HUES48 (cell line): ENCODE data around the gene CASP7.
A peak's percentile ranks its signal among the peaks of the same experiment; 100 is the strongest.

Experiments used
- H3K27ac ChIP-seq: one replicate; pipeline ENCODE4 v1.7.0; 2013; ENCODE audit warnings: low read depth, low read length, inconsistent platforms
- H3K27me3 ChIP-seq: 2 replicates; pipeline ENCODE4 v1.6.1; 2013; ENCODE audit warnings: mild to moderate bottlenecking, low read length; ENCODE audit not compliant: control insufficient read depth, insufficient read depth
- H3K36me3 ChIP-seq: 2 replicates; pipeline ENCODE4 v1.6.1; 2013; ENCODE audit warnings: low read length; ENCODE audit not compliant: control insufficient read depth, insufficient read depth
- H3K4me1 ChIP-seq: 2 replicates; pipeline ENCODE4 v1.6.1; 2013; ENCODE audit warnings: mild to moderate bottlenecking, low read length; ENCODE audit not compliant: control insufficient read depth, insufficient read depth
- H3K4me3 ChIP-seq: 2 replicates; pipeline ENCODE4 v1.5.1; 2013; ENCODE audit warnings: mild to moderate bottlenecking, low read depth, low read length
- H3K9ac ChIP-seq: 2 replicates; pipeline ENCODE4 v1.6.1; 2013; ENCODE audit warnings: mild to moderate bottlenecking, low read depth, low read length, moderate library complexity
- H3K9me3 ChIP-seq: 2 replicates; pipeline ENCODE4 v1.6.1; 2013; ENCODE audit warnings: low read length; ENCODE audit not compliant: control insufficient read depth, insufficient read depth

The CASP7 gene

GRCh38 chr10:113692271-113692670, 12.6 kb downstream of the CASP7 start:
- Histone ChIP-seq H3K27me3 (no peaks in the 10 kb centered on the region), H3K36me3 (no peaks in the 10 kb centered on the region), H3K9me3 (no peaks in the 10 kb centered on the region), H3K4me3 (no peak overlapping the region), H3K4me1 (peaks cover 16% of the 10 kb centered on the region), H3K27ac (no peak overlapping the region), H3K9ac (no peak overlapping the region)

DNA sequence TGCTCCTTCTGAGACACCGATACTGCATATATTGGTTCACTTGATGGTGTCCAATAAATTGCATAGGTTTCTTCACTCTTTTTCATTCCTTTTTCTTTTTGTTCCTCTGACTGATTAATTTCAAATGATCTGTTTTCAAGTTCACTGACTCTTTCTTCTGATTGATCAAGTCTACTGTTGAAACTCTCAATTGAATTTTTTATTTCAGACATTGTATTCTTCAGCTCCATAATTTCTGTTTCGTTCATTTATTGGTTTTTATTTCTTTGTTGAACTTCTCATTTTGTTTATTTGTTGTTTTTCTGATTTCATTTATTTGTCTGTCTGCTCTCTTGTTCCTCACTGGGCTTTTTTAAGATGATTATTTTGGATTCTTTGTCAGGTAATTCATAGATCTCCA, 13.6 kb downstream of the CASP7 start:
- Histone ChIP-seq H3K4me1 (peaks cover 16% of the 10 kb centered on the region), H3K9ac (no peak overlapping the region), H3K36me3 (no peaks in the 10 kb centered on the region), H3K4me3 (no peak overlapping the region), H3K27me3 (no peaks in the 10 kb centered on the region), H3K27ac (no peak overlapping the region), H3K9me3 (no peaks in the 10 kb centered on the region)

DNA sequence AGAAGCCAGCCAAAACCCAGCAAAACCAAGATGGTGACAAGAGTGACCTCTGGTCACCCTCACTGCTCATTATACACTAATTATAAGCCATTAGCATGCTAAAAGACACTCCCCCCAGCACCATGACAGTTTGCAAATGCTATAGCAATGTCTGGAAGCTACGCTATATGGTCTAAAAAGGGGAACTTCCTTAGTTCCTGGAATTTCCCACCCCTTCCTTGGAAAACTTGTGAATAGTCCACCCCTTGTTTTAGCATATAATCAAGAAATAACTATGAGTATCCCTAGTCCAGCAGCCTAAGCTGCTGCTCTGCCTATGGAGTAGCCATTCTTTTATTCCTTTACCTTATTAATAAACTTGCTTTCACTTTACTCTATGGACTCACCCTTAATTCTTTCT, 16.0 kb downstream of the CASP7 start:
- H3K36me3 ChIP-seq = no peaks in the 10 kb centered on the region; the same call in 1 of the 2 replicates

DNA sequence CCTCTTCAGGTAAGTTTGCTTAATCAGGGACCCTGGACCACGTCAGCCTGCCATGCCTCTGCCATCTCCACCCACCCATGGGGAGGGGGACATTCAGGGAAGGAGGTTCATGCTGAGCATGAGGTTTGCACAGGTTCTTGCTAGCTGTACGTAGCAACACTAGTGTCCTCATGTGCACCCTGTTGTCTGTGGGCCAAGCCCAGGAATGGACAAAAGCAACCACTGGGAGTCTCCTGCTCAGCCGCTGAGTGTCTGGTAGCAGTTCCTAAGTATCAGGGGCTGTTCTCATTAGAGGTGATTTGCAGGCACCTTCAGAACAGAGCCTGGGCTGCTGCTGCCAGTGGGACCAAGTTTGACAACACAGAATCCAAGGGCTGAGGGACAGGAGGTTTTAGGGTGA, 17.9 kb downstream of the CASP7 start:
- no peaks in the 10 kb centered on the region for H3K9me3 ChIP-seq
- H3K4me1 ChIP-seq = peaks cover 8% of the 10 kb centered on the region; the same call in 1 of the 2 replicates
- no peaks in the 10 kb centered on the region for H3K27me3 ChIP-seq
- H3K27ac ChIP-seq = no peak overlapping the region
- no peak overlapping the region for H3K4me3 ChIP-seq
- no peaks in the 10 kb centered on the region; the same call in 1 of the 2 replicates for H3K36me3 ChIP-seq
- no peak overlapping the region for H3K9ac ChIP-seq

More for the DNA sequence above, 16.0 kb downstream of the CASP7 start:
- Histone ChIP-seq H3K27ac (no peak overlapping the region), H3K9ac (no peak overlapping the region), H3K4me1 (peaks cover 8% of the 10 kb centered on the region; the same call in 1 of the 2 replicates), H3K9me3 (no peaks in the 10 kb centered on the region), H3K4me3 (no peak overlapping the region), H3K27me3 (no peaks in the 10 kb centered on the region)

- peaks cover 22% of the 10 kb centered on the region for H3K4me1 ChIP-seq
- no peaks in the 10 kb centered on the region for H3K36me3 ChIP-seq
- no peaks in the 10 kb centered on the region for H3K27me3 ChIP-seq
- no peaks in the 10 kb centered on the region for H3K9me3 ChIP-seq
- H3K27ac ChIP-seq = no peak overlapping the region
- H3K9ac ChIP-seq = no peak overlapping the region
- no peak overlapping the region for H3K4me3 ChIP-seq
These were observed 25.1 kb downstream of the CASP7 start for GRCh38 chr10:113704637-113705343.

- Histone ChIP-seq H3K4me1 (peaks cover 26% of the 10 kb centered on the region), H3K27me3 (no peaks in the 10 kb centered on the region), H3K36me3 (no peaks in the 10 kb centered on the region), H3K4me3 (no peak overlapping the region), H3K9me3 (no peaks in the 10 kb centered on the region), H3K27ac (no peak overlapping the region), H3K9ac (no peak overlapping the region)
These were observed 25.6 kb downstream of the CASP7 start for GRCh38 chr10:113705344-113705652.

- H3K9me3 ChIP-seq = no peaks in the 10 kb centered on the region
- H3K9ac ChIP-seq = no peak overlapping the region
- H3K4me3 ChIP-seq = no peak overlapping the region
- peaks cover 35% of the 10 kb centered on the region for H3K4me1 ChIP-seq
- H3K27ac ChIP-seq = no peak overlapping the region
- no peaks in the 10 kb centered on the region for H3K36me3 ChIP-seq
- no peaks in the 10 kb centered on the region for H3K27me3 ChIP-seq
These were observed 26.9 kb downstream of the CASP7 start for GRCh38 chr10:113706623-113707022.

GRCh38 chr10:113708640-113709039, 28.9 kb downstream of the CASP7 start:
- peaks cover 42% of the 10 kb centered on the region for H3K4me1 ChIP-seq
- H3K36me3 ChIP-seq = no peaks in the 10 kb centered on the region
- no peak overlapping the region for H3K4me3 ChIP-seq
- H3K9ac ChIP-seq = no peak overlapping the region
- no peaks in the 10 kb centered on the region for H3K9me3 ChIP-seq
- H3K27me3 ChIP-seq = no peaks in the 10 kb centered on the region
- H3K27ac ChIP-seq = no peak overlapping the region

DNA sequence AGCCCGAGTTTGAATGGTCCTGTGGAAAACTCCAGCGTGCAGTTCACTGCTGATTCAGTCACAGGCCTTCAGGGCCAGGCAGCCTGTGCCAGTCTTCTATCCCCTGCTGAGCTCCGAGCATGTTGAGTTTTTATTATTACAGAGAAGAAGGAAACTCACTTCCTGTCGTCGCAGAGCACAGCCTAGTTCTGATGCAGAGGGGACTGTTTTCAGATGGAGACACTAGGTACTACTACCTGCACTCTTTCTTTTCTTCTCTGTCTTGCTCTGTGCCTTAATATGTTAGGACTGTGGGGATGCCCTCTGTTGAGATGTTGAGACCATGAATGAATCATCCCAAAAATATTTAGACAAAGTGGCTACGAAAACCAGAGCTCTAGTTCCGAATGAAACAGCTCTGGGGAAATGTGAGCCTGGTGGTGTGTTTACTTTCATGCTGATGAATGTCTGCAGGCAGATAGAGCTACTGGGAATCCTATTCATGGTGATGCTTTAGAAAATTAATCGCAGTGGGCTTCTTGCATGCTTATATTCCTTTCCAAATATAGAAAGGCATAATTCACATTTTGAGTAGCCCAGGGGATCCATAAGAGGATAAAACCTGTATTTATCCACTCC, 29.6 kb downstream of the CASP7 start:
- H3K9me3 ChIP-seq = no peaks in the 10 kb centered on the region
- H3K27me3 ChIP-seq = no peaks in the 10 kb centered on the region
- H3K9ac ChIP-seq = no peak overlapping the region
- no peak overlapping the region for H3K4me3 ChIP-seq
- H3K27ac ChIP-seq = peak overlapping the region; percentile 6
- no peaks in the 10 kb centered on the region for H3K36me3 ChIP-seq
- H3K4me1 ChIP-seq = peaks cover 42% of the 10 kb centered on the region

DNA sequence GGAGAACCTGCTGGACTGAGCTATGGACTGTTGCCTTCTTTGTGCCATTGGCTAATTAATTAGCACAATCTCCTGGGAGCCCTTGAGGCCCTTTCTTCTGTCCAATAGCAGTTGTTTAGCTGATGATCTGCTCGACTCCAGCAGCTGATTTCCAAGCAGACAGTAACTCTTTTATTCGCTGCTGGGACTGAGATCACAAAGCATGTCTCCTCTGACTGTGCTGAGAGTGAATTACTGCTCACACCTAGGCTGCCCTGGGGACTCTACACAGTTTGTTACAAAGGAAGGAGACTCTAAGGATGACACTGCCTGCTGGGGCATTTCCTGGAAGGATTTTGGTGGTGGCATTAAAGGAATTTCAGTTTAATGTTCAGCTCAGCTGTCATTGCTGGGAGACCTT, 31.4 kb downstream of the CASP7 start:
- H3K27ac ChIP-seq = no peak overlapping the region
- H3K4me3 ChIP-seq = no peak overlapping the region
- peaks cover 34% of the 10 kb centered on the region for H3K4me1 ChIP-seq
- no peak overlapping the region for H3K9ac ChIP-seq
- no peaks in the 10 kb centered on the region for H3K9me3 ChIP-seq
- H3K27me3 ChIP-seq = no peaks in the 10 kb centered on the region
- no peaks in the 10 kb centered on the region for H3K36me3 ChIP-seq

- no peak overlapping the region for H3K4me3 ChIP-seq
- peaks cover 34% of the 10 kb centered on the region for H3K4me1 ChIP-seq
- H3K27ac ChIP-seq = no peak overlapping the region
These were observed 32.3 kb downstream of the CASP7 start for GRCh38 chr10:113712024-113712423.

More at GRCh38 chr10:113712024-113712423, 32.3 kb downstream of the CASP7 start:
- no peak overlapping the region for H3K9ac ChIP-seq
- no peaks in the 10 kb centered on the region for H3K36me3 ChIP-seq
- no peaks in the 10 kb centered on the region for H3K27me3 ChIP-seq
- H3K9me3 ChIP-seq = no peaks in the 10 kb centered on the region
